Common myeloid progenitor, CD34-positive (primary cell): ENCODE measurements around the gene FYCO1.

ENCODE experiments used
- CTCF ChIA-PET: fragments of 350-600 bp; sonication (Branson Sonifier 250); formaldehyde crosslinking; loops from one replicate; lab custom pipeline; 2021; ENCODE audit warnings: antibody characterized with exemption; lab: Charles Lee
- POLR2A ChIA-PET: fragments of 350-600 bp; sonication (Branson Sonifier 250); formaldehyde crosslinking; loops from one replicate; lab custom pipeline; 2021; ENCODE audit warnings: antibody characterized with exemption; lab: Charles Lee
- DNase-seq, 3 donors: peaks; one replicate each; pipeline versions ENCODE4 v3.0.0 to v3.0.0-alpha.2; 2013
- H3K27ac ChIP-seq, 2 experiments: 1 replicate in 1 of 2; 2 replicates in 1 of 2; pipeline ENCODE4 v1.7.0; 2013; ENCODE audit warnings: inconsistent platforms in 2 of 2, low read length in 2 of 2, mild to moderate bottlenecking in 2 of 2, low read depth in 1 of 2, moderate library complexity in 1 of 2; ENCODE audit not compliant: severe bottlenecking in 2 of 2, insufficient read depth in 1 of 2, poor library complexity in 1 of 2
- H3K27me3 ChIP-seq, 5 experiments: replicated peaks in 2 of 5; 1 replicate in 3 of 5; 2 replicates in 2 of 5; pipeline versions ENCODE4 v1.6.1 to v1.7.0; 2013; ENCODE audit warnings: low read length in 4 of 5, mild to moderate bottlenecking in 2 of 5, moderate library complexity in 2 of 5, inconsistent platforms in 1 of 5; ENCODE audit not compliant: insufficient read depth in 5 of 5, control insufficient read depth in 4 of 5
- H3K36me3 ChIP-seq, 4 experiments: 1 replicate in 2 of 4; 2 replicates in 2 of 4; pipeline versions ENCODE4 v1.6.1 to v1.7.0; 2013; ENCODE audit warnings: low read length in 3 of 4, control low read depth in 1 of 4, mild to moderate bottlenecking in 1 of 4; ENCODE audit not compliant: control insufficient read depth in 4 of 4, insufficient read depth in 4 of 4
- H3K4me1 ChIP-seq, 4 experiments: 1 replicate in 3 of 4; 2 replicates in 1 of 4; pipeline versions ENCODE4 v1.6.1 to v1.7.1; 2013; ENCODE audit warnings: low read length in 3 of 4, mild to moderate bottlenecking in 3 of 4, control low read depth in 1 of 4, inconsistent platforms in 1 of 4, moderate library complexity in 1 of 4; ENCODE audit not compliant: control insufficient read depth in 4 of 4, insufficient read depth in 4 of 4; ENCODE audit errors: control extremely low read depth in 1 of 4
- H3K4me3 ChIP-seq, 7 experiments: 1 replicate in 4 of 7; 2 replicates in 3 of 7; pipeline versions ENCODE4 v1.5.1 to v1.7.0; 2013; ENCODE audit warnings: mild to moderate bottlenecking in 7 of 7, low read length in 6 of 7, moderate library complexity in 6 of 7, inconsistent platforms in 2 of 7, low read depth in 2 of 7, control low read depth in 1 of 7; ENCODE audit not compliant: insufficient read depth in 4 of 7, control insufficient read depth in 1 of 7; ENCODE audit errors: extremely low read depth in 1 of 7
- H3K9me3 ChIP-seq, 5 experiments: 1 replicate in 4 of 5; 2 replicates in 1 of 5; pipeline versions ENCODE4 v1.6.1 to v1.7.1; 2013; ENCODE audit warnings: low read length in 4 of 5, mild to moderate bottlenecking in 2 of 5, inconsistent platforms in 1 of 5, low read depth in 1 of 5, moderate library complexity in 1 of 5; ENCODE audit not compliant: control insufficient read depth in 4 of 5, insufficient read depth in 2 of 5; ENCODE audit errors: control extremely low read depth in 1 of 5
- WGBS: methylation state at CpG from one replicate; pipeline ENCODE4 v1.1.5; 2013; ENCODE audit not compliant: insufficient coverage; 5-methylcytosine and 5-hydroxymethylcytosine counted together

Gene FYCO1

GRCh38 chr3:45978006-45978761 lies 17.4 kb downstream of the FYCO1 start:
- CTCF ChIA-PET, result interaction anchor here (0.9 kb wide), 1 partner anchor 99 kb away, joined by 7 read pairs; no protein-coding TSS in a partner anchor
- DNase-seq, result no peak
- H3K4me3 ChIP-seq, result no peak overlapping the region
- H3K27me3 ChIP-seq, result no peaks in the 10 kb centered on the region
- POLR2A ChIA-PET, result no interaction called here
- H3K4me1 ChIP-seq, result peaks cover 7 to 24% (median 14%) of the 10 kb centered on the region in 4 experiments
- no peaks in the 10 kb centered on the region for H3K9me3 ChIP-seq
- H3K36me3 ChIP-seq, result peaks cover 21 to 81% (median 51%) of the 10 kb centered on the region in 4 experiments
- WGBS, result 100% methylated on average over 3 of the region's 5 CpGs
- no peak overlapping the region for H3K27ac ChIP-seq

GRCh38 chr3:45976191-45977091 lies 19.2 kb downstream of the FYCO1 start:
- peaks cover 7 to 36% (median 26%) of the 10 kb centered on the region in 4 experiments for H3K4me1 ChIP-seq
- H3K36me3 ChIP-seq, result peaks cover 13 to 65% (median 38%) of the 10 kb centered on the region in 4 experiments
- H3K9me3 ChIP-seq, result no peaks in the 10 kb centered on the region
- H3K4me3 ChIP-seq, result no peak overlapping the region
- CTCF ChIA-PET, result interaction anchor here (1.0 to 2.2 kb wide), 4 partner anchors 8 to 102 kb away, joined by 3 to 12 read pairs (median 4); no protein-coding TSS in a partner anchor
- DNase-seq, result no peak
- no peaks in the 10 kb centered on the region for H3K27me3 ChIP-seq
- POLR2A ChIA-PET, result interaction anchor here (0.6 kb wide), 1 partner anchor 1550 kb away, joined by 4 read pairs; no protein-coding TSS in a partner anchor
- 79% methylated on average over 4 of the region's 6 CpGs for WGBS
- no peak overlapping the region for H3K27ac ChIP-seq

GRCh38 chr3:45975686-45976085 lies 19.9 kb downstream of the FYCO1 start:
- ChIA-PET CTCF (interaction anchor here (1.0 to 2.2 kb wide), 3 partner anchors 9 to 103 kb away, joined by 3 to 12 read pairs (median 3); no protein-coding TSS in a partner anchor), POLR2A (interaction anchor here (0.6 kb wide), 1 partner anchor 1550 kb away, joined by 4 read pairs; no protein-coding TSS in a partner anchor)
- H3K4me3 ChIP-seq, result no peak overlapping the region
- peak in 2 of 3 donors; percentile 18 to 38 for DNase-seq
- peaks cover 13 to 64% (median 32%) of the 10 kb centered on the region in 4 experiments for H3K36me3 ChIP-seq
- WGBS, result 10% methylated on average over 5 of the region's 5 CpGs
- H3K4me1 ChIP-seq, result peaks cover 7 to 36% (median 26%) of the 10 kb centered on the region in 4 experiments
- no peaks in the 10 kb centered on the region for H3K9me3 ChIP-seq
- no peak overlapping the region for H3K27ac ChIP-seq
- H3K27me3 ChIP-seq, result no peaks in the 10 kb centered on the region

GRCh38 chr3:45974686-45975085 lies 20.9 kb downstream of the FYCO1 start:
- ChIA-PET POLR2A (no interaction called here), CTCF (interaction anchor here (2.1 kb wide), 1 partner anchor 103 kb away, joined by 6 read pairs; no protein-coding TSS in a partner anchor)
- Histone ChIP-seq H3K4me3 (no peak overlapping the region), H3K27ac (no peak overlapping the region), H3K4me1 (peaks cover 7 to 36% (median 26%) of the 10 kb centered on the region in 4 experiments), H3K9me3 (no peaks in the 10 kb centered on the region), H3K27me3 (no peaks in the 10 kb centered on the region), H3K36me3 (peaks cover 18 to 68% (median 34%) of the 10 kb centered on the region in 4 experiments)
- DNase-seq, result no peak
- 100% methylated on average over 3 of the region's 4 CpGs for WGBS

GRCh38 chr3:45972534-45973402 lies 22.9 kb downstream of the FYCO1 start:
- 67% methylated on average over 3 of the region's 6 CpGs for WGBS
- Histone ChIP-seq H3K4me1 (peaks cover 7 to 31% (median 26%) of the 10 kb centered on the region in 4 experiments), H3K36me3 (peaks cover 23 to 69% (median 37%) of the 10 kb centered on the region in 4 experiments), H3K27me3 (no peaks in the 10 kb centered on the region), H3K4me3 (peak overlapping the region in 1 of 7 experiments; percentile 38), H3K9me3 (no peaks in the 10 kb centered on the region), H3K27ac (peak overlapping the region in 1 of 2 experiments; percentile 45)
- CTCF ChIA-PET, result interaction anchor here (1.0 to 2.1 kb wide), 4 partner anchors 11 to 106 kb away, joined by 3 to 6 read pairs (median 4); no protein-coding TSS in a partner anchor
- POLR2A ChIA-PET, result no interaction called here
- DNase-seq, result peak; percentile 14 to 68 (median 68)

GRCh38 chr3:45969953-45970352 lies 25.7 kb downstream of the FYCO1 start:
- 100% methylated on average over 2 of the region's 3 CpGs for WGBS
- POLR2A ChIA-PET, result no interaction called here
- no peak for DNase-seq
- CTCF ChIA-PET, result interaction anchor here (1.1 to 6.6 kb wide), 5 partner anchors 13 to 114 kb away, joined by 3 to 28 read pairs (median 5); no protein-coding TSS in a partner anchor
- Histone ChIP-seq H3K4me3 (no peak overlapping the region), H3K9me3 (no peaks in the 10 kb centered on the region), H3K27ac (no peak overlapping the region), H3K4me1 (peaks cover 0 to 20% (median 12%) of the 10 kb centered on the region in 4 experiments), H3K36me3 (peaks cover 21 to 74% (median 56%) of the 10 kb centered on the region in 4 experiments), H3K27me3 (no peaks in the 10 kb centered on the region)
